Esophagus squamous epithelium (tissue), 5 donors: Measurements from ENCODE around the gene SIMC1. TPM values are rescaled to one million over a fixed set of nuclear protein-coding genes. Genes with fewer than 3 reads are reported as not detected.

Experiments
- DNase-seq: peaks from one replicate; lab custom pipeline; 2025; lab: John Stamatoyannopoulos, UW
- H3K27ac ChIP-seq, 4 donors: fragments of 200-600 bp; sonication (generic); one replicate each; pipeline ENCODE4 v1.5.1; 2016 to 2019; ENCODE audit warnings: mild to moderate bottlenecking in 1 of 4
- H3K27me3 ChIP-seq, 4 donors: fragments of 200-600 bp; sonication (generic); 1 replicate in 3 of 4; 2 replicates in 1 of 4; pipeline versions ENCODE4 v1.5.1 to v1.6.0; 2017 to 2021; ENCODE audit warnings: antibody characterized with exemption in 1 of 4
- H3K36me3 ChIP-seq, 3 donors: fragments of 200-600 bp; sonication (generic); one replicate each; pipeline ENCODE4 v1.5.1; 2016 to 2019
- H3K4me1 ChIP-seq, 3 donors: fragments of 200-600 bp; sonication (generic); one replicate each; pipeline ENCODE4 v1.5.1; 2017 to 2019
- H3K4me3 ChIP-seq, 4 donors: fragments of 200-600 bp; sonication (generic); 1 replicate in 3 of 4; 2 replicates in 1 of 4; pipeline ENCODE4 v1.5.1; 2016 to 2019; ENCODE audit warnings: mild to moderate bottlenecking in 2 of 4, moderate library complexity in 1 of 4
- H3K9me3 ChIP-seq, 3 donors: fragments of 200-600 bp; sonication (generic); one replicate each; pipeline ENCODE4 v1.5.1; 2016 to 2019
- POLR2A ChIP-seq, 4 donors: fragments of 450-650 bp; IDR thresholded peaks; one replicate each; pipeline ENCODE4 v1.6.1; 2017; ENCODE audit warnings: antibody characterized with exemption in 4 of 4, mild to moderate bottlenecking in 4 of 4, moderate library complexity in 3 of 4
- WGBS, 2 donors: methylation state at CpG; one replicate each; pipeline ENCODE4 v1.1.5; 2018; 5-methylcytosine and 5-hydroxymethylcytosine counted together
- intact Hi-C: fragments of 100-400 bp; cut with DNase I; formaldehyde crosslinking; loops from one replicate; pipeline ENCODE4 v1.15.0; 2022
- total RNA-seq, 4 donors: library from RNA; depleted of rRNA; stranded (reverse); fragments of >200 nt; gene quantifications; one replicate each; pipeline ENCODE4 v1.1.0, GENCODE V29; 2016
- TF ChIP-seq, protein P1 (sequence below), 6 experiments: fragments of 450-650 bp in 4 of 6; fragments of 200-600 bp in 2 of 6; sonication (generic) in 2 of 6; IDR thresholded peaks; one replicate each; pipeline ENCODE4 v1.5.1; 2016 to 2019; ENCODE audit warnings: antibody characterized with exemption in 6 of 6, mild to moderate bottlenecking in 4 of 6, moderate library complexity in 4 of 6
- donor health status: DM: yes; HTN: yes; CAD: no.

Gene SIMC1
- total RNA-seq, 4 donors from 2014 or later, result 2.2 to 11.4 (median 5.6) TPM

DNA sequence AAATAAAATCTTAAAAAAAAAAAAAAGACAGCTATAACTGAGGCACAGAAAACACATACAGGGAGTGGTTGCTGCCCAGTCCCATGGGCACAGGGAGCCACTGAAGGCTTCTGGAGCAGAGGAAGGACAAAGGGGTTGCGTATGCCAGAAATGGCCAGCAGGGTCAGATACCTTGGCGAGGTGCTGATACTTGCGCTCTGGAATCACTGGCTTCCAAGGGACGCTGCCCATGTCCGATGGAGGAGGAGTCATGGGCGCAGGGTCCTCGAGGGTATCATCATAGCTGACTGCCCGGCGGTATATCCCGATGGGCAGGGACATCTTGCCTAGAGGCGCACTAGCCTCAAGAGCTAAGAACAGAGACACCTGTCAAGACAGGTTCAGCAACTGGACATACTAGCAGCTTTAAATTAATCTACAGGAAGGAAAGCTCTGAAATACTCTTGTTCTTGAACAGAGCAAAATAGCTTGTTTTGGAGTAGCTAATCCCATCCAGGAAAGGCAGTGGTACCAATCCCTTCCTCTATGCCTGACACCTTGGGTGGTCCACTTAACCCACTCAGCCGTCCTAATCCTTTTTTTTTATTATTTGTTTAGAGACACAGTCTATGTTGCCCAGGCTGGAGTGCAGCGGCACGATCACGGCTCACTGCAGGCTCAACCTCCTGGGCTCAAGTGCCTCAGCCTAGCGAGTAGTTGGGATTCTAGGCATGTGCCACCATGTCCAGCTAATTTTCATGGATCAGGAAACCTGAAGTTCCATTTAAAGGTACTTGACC, 117.4 kb downstream of the SIMC1 start:
- Histone ChIP-seq H3K27me3 (no peaks in the 10 kb centered on the region), H3K4me1 (peaks cover 0 to 45% (median 14%) of the 10 kb centered on the region in 3 donors), H3K36me3 (peaks cover 6 to 92% (median 46%) of the 10 kb centered on the region in 3 donors), H3K27ac (no peak overlapping the region), H3K9me3 (no peaks in the 10 kb centered on the region), H3K4me3 (no peak overlapping the region)
- no peak for DNase-seq
- intact Hi-C loops, result no loop called here
- WGBS, 2 donors, result 82 to 85% methylated on average over 14 to 16 of the region's 16 CpGs
- TF ChIP-seq, protein P1, sequence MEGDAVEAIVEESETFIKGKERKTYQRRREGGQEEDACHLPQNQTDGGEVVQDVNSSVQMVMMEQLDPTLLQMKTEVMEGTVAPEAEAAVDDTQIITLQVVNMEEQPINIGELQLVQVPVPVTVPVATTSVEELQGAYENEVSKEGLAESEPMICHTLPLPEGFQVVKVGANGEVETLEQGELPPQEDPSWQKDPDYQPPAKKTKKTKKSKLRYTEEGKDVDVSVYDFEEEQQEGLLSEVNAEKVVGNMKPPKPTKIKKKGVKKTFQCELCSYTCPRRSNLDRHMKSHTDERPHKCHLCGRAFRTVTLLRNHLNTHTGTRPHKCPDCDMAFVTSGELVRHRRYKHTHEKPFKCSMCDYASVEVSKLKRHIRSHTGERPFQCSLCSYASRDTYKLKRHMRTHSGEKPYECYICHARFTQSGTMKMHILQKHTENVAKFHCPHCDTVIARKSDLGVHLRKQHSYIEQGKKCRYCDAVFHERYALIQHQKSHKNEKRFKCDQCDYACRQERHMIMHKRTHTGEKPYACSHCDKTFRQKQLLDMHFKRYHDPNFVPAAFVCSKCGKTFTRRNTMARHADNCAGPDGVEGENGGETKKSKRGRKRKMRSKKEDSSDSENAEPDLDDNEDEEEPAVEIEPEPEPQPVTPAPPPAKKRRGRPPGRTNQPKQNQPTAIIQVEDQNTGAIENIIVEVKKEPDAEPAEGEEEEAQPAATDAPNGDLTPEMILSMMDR (IDR thresholded peaks at IDR 0.05), result no peak
- no peak for TF ChIP-seq POLR2A (IDR thresholded peaks at IDR 0.05)

DNA sequence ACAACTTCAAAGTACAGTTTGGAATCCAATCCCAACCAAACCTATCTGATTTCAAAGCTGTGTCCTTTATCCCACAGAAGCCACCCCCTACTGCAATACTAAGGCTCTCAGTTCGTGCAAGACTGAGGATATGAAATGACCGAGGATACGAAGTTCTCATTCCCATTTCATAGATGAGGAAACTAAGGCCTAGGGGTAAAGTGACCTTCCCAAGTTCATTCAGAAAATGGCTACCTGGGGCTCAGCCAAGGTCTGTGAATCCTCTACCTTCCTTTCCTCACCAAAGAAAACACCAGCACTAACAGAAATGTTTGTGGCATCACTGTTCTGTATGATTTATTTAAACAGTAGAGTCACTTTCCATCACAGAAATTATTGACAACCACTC, 117.9 kb downstream of the SIMC1 start:
- 87 to 96% methylated on average over 3 of the region's 3 CpGs for WGBS, 2 donors
- Histone ChIP-seq H3K4me3 (no peak overlapping the region), H3K9me3 (no peaks in the 10 kb centered on the region), H3K36me3 (peaks cover 6 to 86% (median 40%) of the 10 kb centered on the region in 3 donors), H3K4me1 (peaks cover 0 to 51% (median 16%) of the 10 kb centered on the region in 3 donors), H3K27ac (no peak overlapping the region), H3K27me3 (no peaks in the 10 kb centered on the region)
- TF ChIP-seq POLR2A (IDR thresholded peaks at IDR 0.05), result no peak
- TF ChIP-seq, protein P1 (IDR thresholded peaks at IDR 0.05), result no peak
- intact Hi-C loops, result no loop called here
- no peak for DNase-seq

DNA sequence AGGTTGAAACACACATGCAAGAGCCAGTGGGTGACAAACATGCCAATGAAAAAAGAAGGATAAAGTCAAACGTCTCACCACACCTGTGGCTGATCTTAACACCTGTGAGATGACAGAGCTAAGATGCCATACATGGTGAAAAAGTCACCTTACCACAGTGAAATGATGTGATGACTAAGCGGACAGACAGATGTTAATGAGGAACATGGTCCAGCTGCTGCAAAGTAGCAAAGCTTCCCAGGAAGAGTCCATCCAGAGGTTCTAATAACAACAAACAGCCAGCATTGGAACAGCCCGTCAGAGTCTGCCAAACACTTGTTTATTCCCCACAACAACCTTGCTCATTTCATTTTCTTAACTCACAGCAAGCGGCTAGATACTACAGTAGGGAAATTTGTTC, 121.4 kb downstream of the SIMC1 start:
- Histone ChIP-seq H3K27me3 (no peaks in the 10 kb centered on the region), H3K4me1 (peaks cover 0 to 60% (median 17%) of the 10 kb centered on the region in 3 donors), H3K9me3 (no peaks in the 10 kb centered on the region), H3K36me3 (peaks cover 0 to 51% (median 18%) of the 10 kb centered on the region in 3 donors), H3K27ac (no peak overlapping the region), H3K4me3 (peak overlapping the region in 1 of 4 donors; percentile 29)
- 49 to 53% methylated on average over 4 of the region's 4 CpGs for WGBS, 2 donors
- intact Hi-C loops, result no loop called here
- no peak for DNase-seq
- TF ChIP-seq, protein P1 (IDR thresholded peaks at IDR 0.05), result no peak
- TF ChIP-seq POLR2A (IDR thresholded peaks at IDR 0.05), result no peak

DNA sequence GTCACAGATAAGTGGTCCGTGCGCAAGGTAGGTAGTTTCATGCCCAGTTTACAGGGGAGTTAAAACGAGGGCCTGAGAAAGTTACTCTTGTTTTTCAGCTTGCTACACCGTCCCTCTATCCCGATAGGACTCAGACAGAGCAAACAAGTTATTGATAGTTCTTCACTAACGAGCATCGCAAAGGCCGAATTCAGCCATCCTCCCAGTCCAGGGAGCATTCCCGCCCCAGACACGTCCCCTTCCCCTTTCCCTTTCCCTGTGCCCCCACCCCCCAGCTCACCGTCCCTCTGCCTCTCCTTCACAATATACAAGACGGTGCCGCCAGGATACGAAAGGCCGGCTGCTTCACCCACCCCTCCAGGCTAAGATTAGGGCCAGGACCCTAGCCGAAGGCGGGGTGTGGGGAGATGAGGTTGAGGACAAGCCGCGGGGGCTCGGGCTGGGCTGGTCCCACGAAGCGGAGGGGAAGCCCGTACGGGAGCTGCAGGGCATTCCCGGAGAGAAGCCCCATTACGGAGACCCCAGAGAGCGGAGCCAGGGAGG, 122.7 kb downstream of the SIMC1 start:
- no peak for TF ChIP-seq POLR2A (IDR thresholded peaks at IDR 0.05)
- TF ChIP-seq, protein P1 (IDR thresholded peaks at IDR 0.05), result no peak
- no peak for DNase-seq
- H3K9me3 ChIP-seq, result no peaks in the 10 kb centered on the region
- peak overlapping the region; percentile 78 to 88 (median 82) for H3K27ac ChIP-seq
- WGBS, 2 donors, result 2 to 7% methylated on average over 11 to 20 of the region's 27 CpGs
- H3K4me3 ChIP-seq, result peak overlapping the region; percentile 83 to 94 (median 89)
- peaks cover 0 to 38% (median 15%) of the 10 kb centered on the region in 3 donors for H3K36me3 ChIP-seq
- peaks cover 0 to 56% (median 20%) of the 10 kb centered on the region in 3 donors for H3K4me1 ChIP-seq
- intact Hi-C loops, result no loop called here
- no peaks in the 10 kb centered on the region for H3K27me3 ChIP-seq
